Panc1 (cell line): ENCODE results near the gene PPP3CB. TPM values are rescaled to one million over a fixed set of nuclear protein-coding genes. Genes with fewer than 3 reads are reported as not detected.
"Not testable (repeated sequence)": the region's sequence is repeated elsewhere in the genome, so short reads cannot be mapped to it uniquely, and the experiment has no call there.

Experiments
- ATAC-seq: fragments of 200-7000 bp; cut with Tn5 transposase; 2 replicates; pipeline ENCODE4 v1.9.1; 2020; ENCODE audit warnings: mild to moderate bottlenecking, moderate library complexity
- BruUV-seq: library from RNA; stranded (reverse); fragments of 400-500 nt; replicated peaks from 2 replicates; lab custom pipeline; 2021; lab: Mats Ljungman, UMichigan
- CTCF ChIA-PET: fragments of 300-600 bp; sonication (Branson Sonifier 250); formaldehyde crosslinking; loops from one replicate; lab custom pipeline; 2022; ENCODE audit warnings: antibody characterized with exemption; lab: Charles Lee
- POLR2A ChIA-PET: fragments of 300-600 bp; sonication (Branson Sonifier 250); formaldehyde crosslinking; loops from one replicate; lab custom pipeline; 2022; ENCODE audit warnings: antibody characterized with exemption; lab: Charles Lee
- DNase-seq: peaks from one replicate; pipeline ENCODE4 v3.0.0-alpha.2; 2010; ENCODE audit warnings: low read depth, low spot score
- H3K27ac ChIP-seq: 2 replicates; pipeline ENCODE4 v1.5.1; 2011; ENCODE audit warnings: mild to moderate bottlenecking, low read length, inconsistent platforms
- H3K27me3 ChIP-seq: fragments of 200-500 bp; sonication (Bioruptor generic); 2 replicates; pipeline ENCODE4 v1.6.0; 2014; ENCODE audit warnings: low read length, inconsistent platforms; ENCODE audit not compliant: control insufficient read depth, insufficient read depth
- H3K36me3 ChIP-seq: fragments of 200-500 bp; sonication (Bioruptor generic); 2 replicates; pipeline ENCODE4 v1.5.1; 2014; ENCODE audit warnings: inconsistent platforms, mild to moderate bottlenecking, low read length, moderate library complexity; ENCODE audit not compliant: control insufficient read depth, insufficient read depth
- H3K4me1 ChIP-seq: 2 replicates; pipeline ENCODE4 v1.5.1; 2011; ENCODE audit warnings: inconsistent platforms, mild to moderate bottlenecking, low read length, moderate library complexity; ENCODE audit not compliant: control insufficient read depth, insufficient read depth
- H3K4me3 ChIP-seq, 2 experiments: 2 replicates each; pipeline ENCODE4 v1.5.1; 2011 to 2012; ENCODE audit warnings: low read depth in 2 of 2, low read length in 2 of 2, mild to moderate bottlenecking in 2 of 2, inconsistent platforms in 1 of 2, moderate library complexity in 1 of 2
- H3K9me3 ChIP-seq: fragments of 200-500 bp; sonication (Bioruptor generic); 2 replicates; pipeline ENCODE4 v1.5.1; 2014; ENCODE audit warnings: low read depth, mild to moderate bottlenecking, inconsistent platforms, low read length, moderate library complexity; ENCODE audit not compliant: control insufficient read depth, insufficient read depth
- CTCF ChIP-seq: fragments of 450-650 bp; IDR thresholded peaks from 2 replicates; pipeline ENCODE4 v1.5.1; 2017; ENCODE audit warnings: mild to moderate bottlenecking
- POLR2AphosphoS5 ChIP-seq: IDR thresholded peaks from 2 replicates; pipeline ENCODE4 v1.6.1; 2012; ENCODE audit warnings: mild to moderate bottlenecking, low read depth, low read length, moderate library complexity
- REST ChIP-seq, 2 experiments: IDR thresholded peaks; 2 replicates each; pipeline ENCODE4 v1.6.1; 2011 to 2012; ENCODE audit warnings: low read depth in 2 of 2, control low read depth in 1 of 2, low read length in 1 of 2, mild to moderate bottlenecking in 1 of 2, moderate library complexity in 1 of 2; ENCODE audit not compliant: insufficient read depth in 1 of 2
- SIN3A ChIP-seq: IDR thresholded peaks from 2 replicates; pipeline ENCODE4 v1.6.1; 2012; ENCODE audit warnings: low read depth, mild to moderate bottlenecking, low read length, moderate library complexity, borderline replicate concordance; ENCODE audit not compliant: insufficient read depth
- TCF7L2 ChIP-seq: IDR thresholded peaks from 2 replicates; pipeline ENCODE4 v1.6.1; 2011; ENCODE audit warnings: mild to moderate bottlenecking, low read depth, low read length, inconsistent platforms
- in situ Hi-C: cut with HindIII; loops from 2 replicates; pipeline ENCODE4 v1.10.0; 2016; ENCODE audit warnings: low sequenced_read_pairs, low pct_unique_long_range_greater_than_20kb
- intact Hi-C: fragments of 100-400 bp; cut with micrococcal nuclease; formaldehyde crosslinking; loops from one replicate; pipeline ENCODE4 v1.10.0; 2022; ENCODE audit not compliant: unreplicated experiment
- total RNA-seq: library from RNA; stranded (reverse); gene quantifications from one replicate; pipeline ENCODE4 v1.2.1, GENCODE V29; 2021; ENCODE audit not compliant: unreplicated experiment

PPP3CB gene
- total RNA-seq, 1 experiment from 2014 or later = 34.8 TPM

- no peak overlapping the region for H3K27ac ChIP-seq
- BruUV-seq = no TSS peak
- POLR2A ChIA-PET = no interaction called here
- no peaks in the 10 kb centered on the region for H3K9me3 ChIP-seq
- in situ Hi-C loops = no loop called here
- H3K27me3 ChIP-seq = no peaks in the 10 kb centered on the region
- CTCF ChIA-PET = no interaction called here
- peaks cover 23% of the 10 kb centered on the region for H3K36me3 ChIP-seq
- DNase-seq = no peak
- H3K4me1 ChIP-seq = no peaks in the 10 kb centered on the region
- ATAC-seq = no peak
- intact Hi-C loops = no loop called here
- no peak overlapping the region for H3K4me3 ChIP-seq
- no peak for TF ChIP-seq POLR2AphosphoS5
- no peak for TF ChIP-seq CTCF
- no peak for TF ChIP-seq TCF7L2
- no peak for TF ChIP-seq SIN3A
- TF ChIP-seq REST (IDR thresholded peaks at IDR 0.05; ENCODE audit: insufficient read depth in 1 of 2, low read depth in 2 of 2, low read length in 1 of 2) = no peak
Measured at GRCh38 chr10:73399063-73399462, 96.8 kb downstream of the PPP3CB start.

GRCh38 chr10:73398024-73398423 is 97.8 kb downstream of the PPP3CB start:
- DNase-seq (no peak), ATAC-seq (peak; percentile 68; the same call in 1 of the 2 replicates)
- TF ChIP-seq POLR2AphosphoS5 = no peak
- TF ChIP-seq TCF7L2 = no peak
- TF ChIP-seq REST (IDR thresholded peaks at IDR 0.05; ENCODE audit: insufficient read depth in 1 of 2, low read depth in 2 of 2, low read length in 1 of 2) = no peak
- Histone ChIP-seq H3K9me3 (no peaks in the 10 kb centered on the region), H3K4me1 (no peaks in the 10 kb centered on the region), H3K4me3 (no peak overlapping the region), H3K36me3 (peaks cover 23% of the 10 kb centered on the region), H3K27ac (no peak overlapping the region), H3K27me3 (no peaks in the 10 kb centered on the region)
- ChIA-PET POLR2A (no interaction called here), CTCF (interaction anchor here (0.6 kb wide), 1 partner anchor 14 kb away, joined by 8 read pairs; no protein-coding TSS in a partner anchor)
- no TSS peak for BruUV-seq
- intact Hi-C loops = no loop called here
- in situ Hi-C loops = no loop called here

- in situ Hi-C loops, H3K9me3 ChIP-seq, H3K27ac ChIP-seq, CTCF ChIA-PET, BruUV-seq, POLR2A ChIA-PET, H3K27me3 ChIP-seq, DNase-seq, H3K4me3 ChIP-seq, intact Hi-C loops, ATAC-seq, H3K4me1 ChIP-seq: not testable (repeated sequence)
- peaks cover 23% of the 10 kb centered on the region for H3K36me3 ChIP-seq
Measured at GRCh38 chr10:73394325-73394724, 101.5 kb downstream of the PPP3CB start.
